GM12875 (cell line): ENCODE data around the gene PRKACB.

Source experiments
- H3K4me3 ChIP-seq: one replicate; pipeline ENCODE4 v1.5.1; 2011; ENCODE audit warnings: low read depth, low read length, control low read depth
- TF ChIP-seq, protein P1 (sequence below): IDR thresholded peaks from 2 replicates; pipeline ENCODE4 v1.5.1; 2011; ENCODE audit warnings: low read depth, mild to moderate bottlenecking, control low read depth, inconsistent platforms, low read length, moderate library complexity, borderline replicate concordance; ENCODE audit not compliant: insufficient read depth

Gene PRKACB

GRCh38 chr1:84135341-84135740 is 8.7 kb upstream of the PRKACB start:
- TF ChIP-seq, protein P1, sequence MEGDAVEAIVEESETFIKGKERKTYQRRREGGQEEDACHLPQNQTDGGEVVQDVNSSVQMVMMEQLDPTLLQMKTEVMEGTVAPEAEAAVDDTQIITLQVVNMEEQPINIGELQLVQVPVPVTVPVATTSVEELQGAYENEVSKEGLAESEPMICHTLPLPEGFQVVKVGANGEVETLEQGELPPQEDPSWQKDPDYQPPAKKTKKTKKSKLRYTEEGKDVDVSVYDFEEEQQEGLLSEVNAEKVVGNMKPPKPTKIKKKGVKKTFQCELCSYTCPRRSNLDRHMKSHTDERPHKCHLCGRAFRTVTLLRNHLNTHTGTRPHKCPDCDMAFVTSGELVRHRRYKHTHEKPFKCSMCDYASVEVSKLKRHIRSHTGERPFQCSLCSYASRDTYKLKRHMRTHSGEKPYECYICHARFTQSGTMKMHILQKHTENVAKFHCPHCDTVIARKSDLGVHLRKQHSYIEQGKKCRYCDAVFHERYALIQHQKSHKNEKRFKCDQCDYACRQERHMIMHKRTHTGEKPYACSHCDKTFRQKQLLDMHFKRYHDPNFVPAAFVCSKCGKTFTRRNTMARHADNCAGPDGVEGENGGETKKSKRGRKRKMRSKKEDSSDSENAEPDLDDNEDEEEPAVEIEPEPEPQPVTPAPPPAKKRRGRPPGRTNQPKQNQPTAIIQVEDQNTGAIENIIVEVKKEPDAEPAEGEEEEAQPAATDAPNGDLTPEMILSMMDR = no peak

DNA sequence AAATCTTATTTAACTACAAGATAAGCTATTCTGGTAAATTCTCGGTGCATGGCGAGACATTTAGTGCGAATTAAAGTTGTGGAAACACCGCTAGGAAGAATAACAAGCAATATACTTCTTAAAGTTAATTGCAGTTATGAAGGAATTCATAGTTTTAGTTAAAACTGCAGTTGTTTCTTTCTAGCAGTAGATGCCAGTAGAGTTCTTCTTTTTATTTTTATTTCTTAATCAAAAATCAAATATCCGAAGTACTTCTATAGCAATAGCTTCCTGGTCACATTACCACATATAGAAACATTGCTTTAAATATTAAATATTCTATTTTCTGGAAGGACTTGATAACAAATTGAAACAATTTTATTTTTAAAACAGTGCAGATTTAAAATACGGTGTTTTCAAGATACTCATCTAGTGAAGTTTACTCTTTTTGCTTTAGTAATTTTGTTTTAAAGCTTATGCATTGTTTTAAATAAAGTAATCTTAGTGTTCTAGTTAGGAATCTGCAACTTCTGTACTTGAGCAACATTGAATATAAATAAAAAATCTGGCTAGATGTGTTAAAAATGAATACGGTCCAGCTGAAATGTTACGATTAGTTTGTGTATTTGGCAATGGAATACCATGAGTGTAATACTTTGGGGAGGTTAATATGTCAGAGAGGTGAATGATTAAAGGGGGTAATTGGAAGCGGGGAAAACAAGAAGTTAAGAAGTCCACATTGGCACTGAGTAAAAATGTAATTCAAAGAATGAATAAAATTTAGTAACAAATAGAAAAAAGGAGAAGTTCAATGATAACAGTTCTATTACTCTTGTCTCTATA is 2.7 kb upstream of the PRKACB start:
- H3K4me3 ChIP-seq = no peak overlapping the region
- TF ChIP-seq, protein P1 = no peak

More at GRCh38 chr1:84135341-84135740, 8.7 kb upstream of the PRKACB start:
- no peak overlapping the region for H3K4me3 ChIP-seq

DNA sequence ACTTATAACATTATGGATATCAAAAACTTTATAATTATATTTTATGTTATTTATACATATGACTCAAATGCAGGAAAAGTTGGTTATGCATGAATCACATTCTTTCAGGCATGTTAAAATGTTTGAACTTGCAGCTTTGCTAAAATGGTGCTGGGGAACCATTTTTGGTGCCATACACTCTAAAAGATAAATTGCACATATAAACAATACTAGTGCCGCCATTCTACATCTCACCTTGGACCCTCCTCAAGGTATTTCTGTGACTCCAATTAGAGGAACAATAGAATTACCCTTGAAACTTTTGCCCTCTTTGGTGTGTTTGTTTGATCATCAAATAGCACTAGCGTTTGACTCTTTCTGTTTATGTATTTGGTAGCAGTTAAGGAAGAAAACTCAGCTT is 997 bp downstream of the PRKACB start:
- TF ChIP-seq, protein P1 = no peak
- H3K4me3 ChIP-seq = no peak overlapping the region

DNA sequence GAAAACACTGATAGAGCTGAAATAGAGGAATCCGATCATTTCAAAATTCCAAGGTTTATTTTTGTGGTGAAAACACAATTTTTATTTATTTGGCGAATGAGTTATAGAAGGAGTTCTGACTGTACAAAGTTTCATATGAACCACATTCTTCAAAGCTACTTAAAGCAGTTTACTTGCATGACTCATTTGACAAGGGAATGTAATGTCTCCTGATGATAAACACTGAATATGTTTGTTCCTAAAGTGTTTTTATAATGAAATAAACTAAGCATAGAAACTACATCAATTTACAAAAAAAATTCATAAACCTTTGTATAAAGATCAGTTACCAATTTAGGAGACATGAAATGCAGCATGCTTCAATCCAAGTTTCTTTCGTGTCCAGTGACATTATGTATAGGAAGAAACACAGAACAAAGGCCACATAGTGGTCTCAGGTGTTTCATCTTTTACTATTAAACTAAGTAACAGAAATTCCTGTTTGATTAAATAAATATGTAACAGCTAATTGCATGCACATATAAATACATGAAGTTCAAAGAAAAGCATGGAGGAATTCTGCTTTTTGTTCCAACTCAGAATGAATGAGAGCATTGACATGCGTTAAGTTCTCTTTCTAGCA is 2.5 kb downstream of the PRKACB start:
- H3K4me3 ChIP-seq = no peak overlapping the region
- TF ChIP-seq, protein P1 = no peak

DNA sequence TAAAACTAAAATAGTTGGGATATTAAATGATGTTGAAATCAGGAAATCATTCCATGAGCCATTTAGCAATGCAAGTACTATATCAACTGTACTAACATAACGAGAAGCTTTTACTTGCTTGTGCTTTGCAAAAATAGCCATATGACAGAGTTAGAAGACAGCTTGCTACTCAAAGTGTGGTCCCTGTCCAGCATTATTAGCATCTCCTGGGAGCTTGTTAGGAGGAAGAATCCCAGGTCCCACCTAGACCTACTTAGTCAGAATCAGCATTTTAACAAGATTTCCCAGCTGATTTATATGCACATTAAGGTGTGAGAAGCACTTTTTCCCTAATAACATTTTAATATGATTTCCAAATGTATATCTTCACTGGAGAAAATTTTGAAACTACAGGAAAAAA is 4.7 kb downstream of the PRKACB start:
- TF ChIP-seq, protein P1 = no peak
- H3K4me3 ChIP-seq = no peak overlapping the region

- TF ChIP-seq, protein P1 = no peak
- no peak overlapping the region for H3K4me3 ChIP-seq
Measured at GRCh38 chr1:84152649-84153056, 8.6 kb downstream of the PRKACB start.

DNA sequence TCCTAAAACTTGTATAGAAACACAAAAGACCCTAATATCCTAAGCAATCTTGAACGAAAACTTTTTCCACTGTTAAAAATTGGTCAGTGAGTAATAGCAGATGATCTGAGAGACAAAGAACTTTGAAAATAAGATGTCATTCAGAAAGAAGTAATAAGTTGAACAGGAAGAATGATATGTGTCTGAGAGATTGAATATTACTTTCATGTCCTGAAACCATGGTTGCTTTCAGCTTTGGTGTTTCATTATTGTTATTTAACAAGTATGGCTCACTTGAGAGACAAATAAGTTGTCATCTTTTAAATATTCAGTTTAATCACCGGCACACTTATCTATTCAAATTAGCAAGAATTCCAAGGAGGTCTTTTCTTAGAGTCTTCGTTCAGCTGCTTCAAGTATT is 11.4 kb downstream of the PRKACB start:
- H3K4me3 ChIP-seq = no peak overlapping the region
- TF ChIP-seq, protein P1 = no peak
